Activated naive CD4-positive, alpha-beta T cell treated with anti-CD3 and anti-CD28 coated beads, Interleukin-2, amount 10 ng/mL, durations not matched to agents 7 days and 5 days (primary cell): ENCODE measurements around the gene CES3.

ENCODE experiments used
- CTCF ChIA-PET: fragments of 350-600 bp; sonication (Branson Sonifier 250); formaldehyde crosslinking; loops from one replicate; lab custom pipeline; 2021; ENCODE audit warnings: antibody characterized with exemption; lab: Charles Lee
- DNase-seq: peaks from one replicate; pipeline ENCODE4 v3.0.0-alpha.2; 2020
- H3K27ac Mint-ChIP-seq: one replicate; pipeline ENCODE4 v1.8.0; 2021; ENCODE audit warnings: mild to moderate bottlenecking, moderate library complexity, mixed read lengths
- H3K27me3 Mint-ChIP-seq: one replicate; pipeline ENCODE4 v1.8.0; 2021; ENCODE audit warnings: mild to moderate bottlenecking, mixed read lengths
- H3K36me3 Mint-ChIP-seq: one replicate; pipeline ENCODE4 v1.8.0; 2021; ENCODE audit warnings: mixed read lengths
- H3K4me1 Mint-ChIP-seq: one replicate; pipeline ENCODE4 v1.8.0; 2021; ENCODE audit warnings: mixed read lengths
- H3K4me3 Mint-ChIP-seq: one replicate; pipeline ENCODE4 v1.8.0; 2021; ENCODE audit warnings: mild to moderate bottlenecking, moderate library complexity, mixed read lengths
- H3K9me3 Mint-ChIP-seq: one replicate; pipeline ENCODE4 v1.8.0; 2021; ENCODE audit warnings: mixed read lengths

The CES3 gene

GRCh38 chr16:66996324-66996982 lies 35.4 kb downstream of the CES3 start:
- CTCF ChIA-PET = interaction anchor here (1.3 kb wide), 1 partner anchor 18 kb away, joined by 3 read pairs; no protein-coding TSS in a partner anchor
- Mint-ChIP-seq H3K9me3 (no peaks in the 10 kb centered on the region), H3K27me3 (no peaks in the 10 kb centered on the region), H3K4me3 (no peak overlapping the region), H3K4me1 (peaks cover 37% of the 10 kb centered on the region), H3K27ac (no peak overlapping the region), H3K36me3 (peaks cover 13% of the 10 kb centered on the region)
- no peak for DNase-seq

DNA sequence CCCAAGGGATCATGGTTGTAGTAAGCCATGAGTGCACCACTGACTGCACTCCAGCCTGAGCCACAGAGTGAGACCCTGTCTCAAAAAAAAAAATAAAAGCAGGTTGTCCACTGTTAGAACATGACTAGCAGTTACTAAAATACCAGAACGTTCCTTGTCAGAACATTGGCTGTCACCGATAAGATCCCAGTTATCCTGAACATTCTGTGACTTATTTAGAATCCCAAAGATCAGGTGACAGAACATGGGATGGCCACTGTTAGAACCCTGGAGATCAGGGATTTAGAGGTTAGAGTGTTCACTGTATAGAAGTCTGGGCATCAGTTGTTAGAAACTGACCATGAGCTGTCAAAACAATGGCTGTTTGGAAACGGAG lies 35.9 kb downstream of the CES3 start:
- Mint-ChIP-seq H3K9me3 (no peaks in the 10 kb centered on the region), H3K4me3 (no peak overlapping the region), H3K4me1 (peaks cover 39% of the 10 kb centered on the region), H3K27me3 (no peaks in the 10 kb centered on the region), H3K36me3 (peaks cover 18% of the 10 kb centered on the region), H3K27ac (no peak overlapping the region)
- DNase-seq = no peak
- CTCF ChIA-PET = interaction anchor here (1.3 kb wide), 1 partner anchor 19 kb away, joined by 3 read pairs; no protein-coding TSS in a partner anchor

GRCh38 chr16:67000384-67001351 lies 39.6 kb downstream of the CES3 start:
- Mint-ChIP-seq H3K4me1 (peaks cover 52% of the 10 kb centered on the region), H3K27ac (peak overlapping the region; percentile 86), H3K9me3 (no peaks in the 10 kb centered on the region), H3K27me3 (peaks cover 5% of the 10 kb centered on the region), H3K4me3 (peak overlapping the region; percentile 84), H3K36me3 (peaks cover 40% of the 10 kb centered on the region)
- peak; percentile 78 for DNase-seq
- CTCF ChIA-PET = no interaction called here

GRCh38 chr16:67001726-67002125 lies 40.7 kb downstream of the CES3 start:
- CTCF ChIA-PET = no interaction called here
- Mint-ChIP-seq H3K9me3 (no peaks in the 10 kb centered on the region), H3K4me1 (peaks cover 52% of the 10 kb centered on the region), H3K36me3 (peaks cover 49% of the 10 kb centered on the region), H3K27ac (peak overlapping the region; percentile 4), H3K27me3 (peaks cover 5% of the 10 kb centered on the region), H3K4me3 (peak overlapping the region; percentile 84)
- no peak for DNase-seq

- no peaks in the 10 kb centered on the region for H3K9me3 Mint-ChIP-seq
- no peak overlapping the region for H3K27ac Mint-ChIP-seq
- DNase-seq = no peak
- CTCF ChIA-PET = interaction anchor here (0.5 to 1.2 kb wide), 3 partner anchors 13 to 132 kb away, joined by 3 to 10 read pairs (median 4); no protein-coding TSS in a partner anchor
- H3K36me3 Mint-ChIP-seq = peaks cover 57% of the 10 kb centered on the region
- no peak overlapping the region for H3K4me3 Mint-ChIP-seq
- peaks cover 5% of the 10 kb centered on the region for H3K27me3 Mint-ChIP-seq
- peaks cover 44% of the 10 kb centered on the region for H3K4me1 Mint-ChIP-seq
Observed at GRCh38 chr16:67006930-67007658, 46.0 kb downstream of the CES3 start.

GRCh38 chr16:67009158-67009557 lies 48.1 kb downstream of the CES3 start:
- peak overlapping the region; percentile 73 for H3K27ac Mint-ChIP-seq
- no peak overlapping the region for H3K4me3 Mint-ChIP-seq
- H3K27me3 Mint-ChIP-seq = peaks cover 4% of the 10 kb centered on the region
- no peaks in the 10 kb centered on the region for H3K9me3 Mint-ChIP-seq
- CTCF ChIA-PET = no interaction called here
- DNase-seq = no peak
- H3K4me1 Mint-ChIP-seq = peaks cover 42% of the 10 kb centered on the region
- peaks cover 48% of the 10 kb centered on the region for H3K36me3 Mint-ChIP-seq

DNA sequence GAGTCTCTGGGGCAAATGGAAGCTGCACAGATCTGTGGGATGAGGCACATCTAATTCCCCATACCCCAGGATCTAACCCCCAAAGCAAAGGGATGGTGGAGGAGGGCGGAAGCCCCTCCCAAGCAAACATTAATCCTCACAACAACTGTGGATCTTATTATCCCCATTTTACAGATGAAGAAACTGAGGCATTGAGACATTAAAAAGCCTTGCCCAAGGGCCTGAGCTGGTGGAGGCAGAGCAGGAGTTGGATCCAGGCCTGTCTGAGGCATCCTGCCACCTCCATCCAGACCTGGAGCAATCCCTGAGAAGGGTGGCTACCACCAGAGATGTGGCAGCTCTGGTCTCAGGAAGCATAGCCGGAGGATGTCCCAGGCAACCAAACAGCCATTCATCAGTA lies 50.2 kb downstream of the CES3 start:
- Mint-ChIP-seq H3K27me3 (peaks cover 4% of the 10 kb centered on the region), H3K4me1 (peaks cover 61% of the 10 kb centered on the region), H3K36me3 (peaks cover 39% of the 10 kb centered on the region), H3K9me3 (no peaks in the 10 kb centered on the region), H3K27ac (peak overlapping the region; percentile 43), H3K4me3 (peak overlapping the region; percentile 27)
- DNase-seq = no peak
- CTCF ChIA-PET = interaction anchor here (0.9 to 5.6 kb wide), 3 partner anchors 35 to 144 kb away, joined by 3 to 65 read pairs (median 6); no protein-coding TSS in a partner anchor

DNA sequence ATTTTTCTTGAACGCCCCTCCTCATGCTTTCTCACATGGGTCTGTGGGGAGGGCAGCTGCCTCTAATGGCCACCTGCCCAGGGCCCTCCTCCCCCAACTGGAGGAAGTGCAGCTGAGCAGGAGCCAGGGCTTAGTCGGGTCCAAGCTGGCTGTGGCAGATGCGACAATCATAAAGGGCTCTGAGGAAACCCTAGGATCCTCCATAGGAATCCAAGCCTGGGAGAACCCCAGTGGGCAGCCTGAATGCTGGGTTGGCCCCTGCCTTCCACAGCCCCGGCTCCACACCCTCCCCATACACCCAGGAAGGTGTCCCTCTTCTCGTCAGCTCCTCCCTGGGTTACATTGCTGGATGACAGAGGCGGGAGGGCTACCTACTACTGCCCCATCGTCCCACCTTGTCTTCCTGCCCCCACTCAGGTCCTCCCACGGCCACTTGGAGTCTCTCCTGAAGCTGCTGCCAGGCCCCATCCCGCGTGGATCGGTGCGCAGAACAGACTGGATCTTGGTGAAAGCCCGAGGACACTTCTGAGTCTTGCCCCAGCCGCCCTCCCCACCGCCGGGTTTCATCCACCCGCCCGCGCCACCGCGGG lies 52.3 kb downstream of the CES3 start:
- H3K27me3 Mint-ChIP-seq = peaks cover 4% of the 10 kb centered on the region
- H3K27ac Mint-ChIP-seq = peak overlapping the region; percentile 86
- peaks cover 73% of the 10 kb centered on the region for H3K4me1 Mint-ChIP-seq
- peak overlapping the region; percentile 89 for H3K4me3 Mint-ChIP-seq
- CTCF ChIA-PET = interaction anchor here (0.8 to 10.6 kb wide), 14 partner anchors 28 to 234 kb away, joined by 3 to 163 read pairs (median 5); partner anchors contain the start of genes CES3, FBXL8, FHOD1 and TRADD
- H3K36me3 Mint-ChIP-seq = peaks cover 29% of the 10 kb centered on the region
- no peak for DNase-seq
- no peaks in the 10 kb centered on the region for H3K9me3 Mint-ChIP-seq

DNA sequence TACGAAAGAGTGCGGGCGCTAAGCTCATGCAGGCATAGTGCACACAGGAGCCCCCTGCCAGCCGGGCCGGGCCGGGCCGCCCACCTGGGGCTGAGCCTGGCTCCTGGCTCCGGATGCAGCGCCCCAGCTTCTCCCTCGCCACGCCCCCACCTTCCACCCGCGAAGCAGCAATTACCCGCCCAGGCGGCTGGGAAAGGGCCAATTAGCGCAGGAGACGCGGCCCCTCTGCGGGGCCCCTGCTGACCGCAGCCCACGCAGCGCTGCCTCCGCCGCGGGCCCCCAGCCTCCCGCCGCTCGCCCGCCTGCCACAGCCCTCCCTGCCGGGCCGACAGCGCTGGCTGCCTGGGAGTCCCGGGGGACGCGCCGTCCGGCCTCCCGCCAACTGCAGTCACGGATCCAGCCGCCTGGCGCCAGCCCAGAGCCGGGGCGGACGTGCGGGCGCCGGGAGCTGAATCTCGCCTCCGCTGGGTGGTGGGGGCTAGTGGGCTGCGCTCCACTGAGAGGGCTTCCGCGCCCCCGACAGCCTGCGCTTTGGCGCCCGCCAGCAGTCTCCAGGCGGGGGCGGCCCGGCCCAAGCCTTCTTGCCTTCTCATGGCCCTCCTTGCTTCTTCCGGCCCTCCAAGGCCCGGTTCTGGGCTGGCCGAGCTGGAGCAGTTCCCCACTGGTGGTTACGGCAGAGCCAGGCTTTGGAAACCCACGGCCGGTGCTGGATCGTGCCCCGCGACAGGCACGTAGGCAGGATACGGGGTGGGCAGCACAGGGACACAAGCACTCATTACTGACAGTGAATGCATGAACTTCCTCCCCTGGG lies 53.0 kb downstream of the CES3 start:
- Mint-ChIP-seq H3K4me1 (peaks cover 67% of the 10 kb centered on the region), H3K27ac (peak overlapping the region; percentile 94), H3K27me3 (peaks cover 4% of the 10 kb centered on the region), H3K9me3 (no peaks in the 10 kb centered on the region), H3K36me3 (peaks cover 23% of the 10 kb centered on the region), H3K4me3 (peak overlapping the region; percentile 91)
- CTCF ChIA-PET = interaction anchor here (0.8 to 10.6 kb wide), 14 partner anchors 28 to 234 kb away, joined by 3 to 163 read pairs (median 5); partner anchors contain the start of genes CES3, FBXL8, FHOD1 and TRADD
- peak; percentile 92 for DNase-seq

DNA sequence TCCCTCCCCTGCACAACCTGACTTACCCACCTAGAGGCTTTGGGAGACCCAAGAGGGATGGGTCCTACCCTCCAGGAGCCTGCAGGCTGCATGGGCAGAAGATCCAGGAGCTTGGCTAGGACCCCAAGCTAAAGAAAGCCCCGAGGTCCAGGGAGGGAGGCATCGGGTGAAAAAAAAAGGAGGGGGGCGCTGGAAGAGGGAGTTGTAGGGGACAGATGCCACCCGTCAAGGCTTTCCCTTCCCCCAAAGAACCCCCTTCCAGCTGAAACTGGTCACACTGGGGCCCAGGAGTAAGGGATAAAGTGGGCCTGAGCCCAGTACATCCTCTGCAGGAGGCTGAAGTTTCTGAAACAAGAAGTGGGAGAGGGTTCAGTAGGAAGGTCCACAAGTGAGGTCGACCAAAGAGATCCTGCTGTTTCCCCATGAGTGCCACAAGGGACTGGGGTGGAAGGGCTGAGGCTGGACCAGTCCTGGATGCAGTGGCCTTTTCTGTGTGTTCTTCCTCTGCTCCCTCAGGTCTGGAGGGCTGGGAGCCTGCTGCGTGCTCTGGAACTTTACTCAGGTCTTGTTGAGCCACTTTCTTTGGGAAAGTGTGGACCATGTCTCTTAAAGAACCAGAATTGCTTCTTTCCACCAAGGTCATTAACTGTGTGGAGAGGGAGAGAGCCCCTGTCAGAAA lies 53.7 kb downstream of the CES3 start:
- H3K27me3 Mint-ChIP-seq = peaks cover 9% of the 10 kb centered on the region
- peaks cover 60% of the 10 kb centered on the region for H3K4me1 Mint-ChIP-seq
- CTCF ChIA-PET = interaction anchor here (1.0 to 10.6 kb wide), 7 partner anchors 31 to 171 kb away, joined by 3 to 163 read pairs (median 7); partner anchors contain the start of genes CES3, FBXL8 and TRADD
- H3K9me3 Mint-ChIP-seq = no peaks in the 10 kb centered on the region
- no peak for DNase-seq
- H3K27ac Mint-ChIP-seq = peak overlapping the region; percentile 94
- H3K36me3 Mint-ChIP-seq = peaks cover 17% of the 10 kb centered on the region
- H3K4me3 Mint-ChIP-seq = peak overlapping the region; percentile 91

DNA sequence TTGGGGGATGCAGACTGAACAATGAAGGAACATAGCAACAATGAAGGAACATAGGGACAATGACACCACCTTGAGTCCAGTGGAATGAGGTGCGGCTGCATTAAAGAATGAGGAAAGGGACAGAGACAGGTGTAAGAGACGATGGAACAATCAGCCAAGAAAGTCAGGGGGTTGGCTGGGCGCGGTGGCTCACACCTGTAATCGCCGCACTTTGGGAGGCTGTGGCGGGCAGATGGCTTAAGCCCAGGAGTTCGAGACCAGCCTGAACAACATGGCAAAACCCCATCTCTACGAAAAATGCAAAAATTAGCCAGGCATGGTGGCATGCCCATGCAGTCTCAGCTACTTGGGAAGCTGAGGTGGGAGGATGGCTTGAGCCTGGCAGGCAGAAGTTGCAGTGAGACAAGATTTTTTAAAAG lies 54.3 kb downstream of the CES3 start:
- Mint-ChIP-seq H3K9me3 (no peaks in the 10 kb centered on the region), H3K4me3 (peak overlapping the region; percentile 91), H3K27me3 (peaks cover 9% of the 10 kb centered on the region), H3K36me3 (peaks cover 16% of the 10 kb centered on the region), H3K27ac (peak overlapping the region; percentile 94), H3K4me1 (peaks cover 58% of the 10 kb centered on the region)
- CTCF ChIA-PET = interaction anchor here (0.9 to 10.6 kb wide), 9 partner anchors 30 to 170 kb away, joined by 3 to 163 read pairs (median 7); partner anchors contain the start of genes CES3, FBXL8 and TRADD
- no peak for DNase-seq

- CTCF ChIA-PET = interaction anchor here (0.9 to 10.6 kb wide), 10 partner anchors 12 to 170 kb away, joined by 3 to 163 read pairs (median 24); partner anchors contain the start of genes CBFB, FBXL8 and TRADD
- peaks cover 16% of the 10 kb centered on the region for H3K27me3 Mint-ChIP-seq
- H3K4me1 Mint-ChIP-seq = peaks cover 53% of the 10 kb centered on the region
- peaks cover 8% of the 10 kb centered on the region for H3K36me3 Mint-ChIP-seq
- H3K4me3 Mint-ChIP-seq = no peak overlapping the region
- H3K9me3 Mint-ChIP-seq = no peaks in the 10 kb centered on the region
- DNase-seq = no peak
- H3K27ac Mint-ChIP-seq = peak overlapping the region; percentile 12
Observed at GRCh38 chr16:67016143-67016542, 55.1 kb downstream of the CES3 start.
